Ovary (tissue), 9 donors: Measurements from ENCODE around the gene SLC23A2. TPM values are rescaled to one million over a fixed set of nuclear protein-coding genes. Genes with fewer than 3 reads are reported as not detected.

ENCODE experiments used
- DNase-seq, 5 donors: peaks; one replicate each; pipeline ENCODE4 v3.0.0-alpha.2; 2019 to 2020
- H3K27ac ChIP-seq, 2 donors: fragments of 200-600 bp; one replicate each; pipeline versions ENCODE4 v1.5.1 to v1.8.0; 2019 to 2022
- H3K27me3 ChIP-seq: fragments of 200-600 bp; one replicate; pipeline ENCODE4 v1.8.0; 2022
- H3K36me3 ChIP-seq: fragments of 200-600 bp; sonication (generic); one replicate; pipeline ENCODE4 v1.5.1; 2019
- H3K4me1 ChIP-seq: one replicate; pipeline ENCODE4 v1.8.1; 2013; ENCODE audit warnings: mild to moderate bottlenecking, moderate library complexity; ENCODE audit not compliant: insufficient read depth
- H3K4me3 ChIP-seq: fragments of 200-600 bp; sonication (generic); one replicate; pipeline ENCODE4 v1.5.1; 2017
- H3K9me3 ChIP-seq, 2 donors: fragments of 200-600 bp in 1 of 2; sonication (generic) in 1 of 2; one replicate each; pipeline versions ENCODE4 v1.5.1 to v1.8.1; 2013 to 2019; ENCODE audit warnings: mild to moderate bottlenecking in 1 of 2, moderate library complexity in 1 of 2
- CTCF ChIP-seq, 3 donors: fragments of 450-650 bp in 2 of 3; fragments of 200-600 bp in 1 of 3; IDR thresholded peaks; one replicate each; pipeline versions ENCODE4 v1.5.1 to v1.8.0; 2016 to 2022; ENCODE audit warnings: antibody characterized with exemption in 3 of 3, mild to moderate bottlenecking in 1 of 3
- EP300 ChIP-seq: sonication (generic); formaldehyde crosslinking; IDR thresholded peaks from one replicate; pipeline ENCODE4 v1.6.1; 2017; ENCODE audit warnings: antibody characterized with exemption
- POLR2A ChIP-seq: fragments of 450-650 bp; IDR thresholded peaks from one replicate; pipeline ENCODE4 v1.6.1; 2017; ENCODE audit warnings: antibody characterized with exemption, mild to moderate bottlenecking, moderate library complexity
- WGBS, 3 donors: extraction: QIAGEN DNeasy Blood & Tissue Kit in 1 of 3; methylation state at CpG; one replicate each; pipeline versions ENCODE4 v1.1.5 to v1.1.7; 2013 to 2017; 5-methylcytosine and 5-hydroxymethylcytosine counted together
- intact Hi-C, 4 donors: fragments of 100-400 bp; cut with DNase I; formaldehyde crosslinking; loops; one replicate each; pipeline versions ENCODE4 v1.11.0 to v1.15.1; 2022 to 2023
- polyA plus RNA-seq, 2 donors: library from polyadenylated mRNA; stranded (reverse); fragments of 200-250 nt in 1 of 2; fragments of 350-450 nt in 1 of 2; fragmentation: Illumina TruSeq in 1 of 2; extraction: RNeasy Lipid Tissue Mini Kit (QIAGEN cat#74804) in 1 of 2; gene quantifications; one replicate each; pipeline ENCODE4 v1.2.3, GENCODE V29; 2013 to 2014
- total RNA-seq, 7 donors: library from RNA; depleted of rRNA in 2 of 7; stranded (reverse); fragments of >200 nt in 2 of 7; fragmentation: NEBNext Ultra II Directional in 3 of 7; extraction: Animal tissue kit (Norgen Biotek cat#: 25700) in 3 of 7; gene quantifications; one replicate each; pipeline versions ENCODE4 v1.1.0 to v1.2.4, GENCODE V29; 2016 to 2023
- donor health status: DM: no; HTN: no; CAD: no; lungs with moderate emphysema.
- donor health status: DM: no; HTN: no; CAD: no.
- donor health status: Bipolar disorder and iron deficiency.
- donor health status: DM: yes; HTN: yes; CAD: no.
- donor health status: DM: no; HTN: no; CAD: no.
- donor health status: DM: yes; HTN: yes; CAD: no.

SLC23A2 gene
- total and polyA plus RNA-seq, 9 donors, result 28.7 to 95.6 (median 61.0) TPM

GRCh38 chr20:4912380-4913142 is 88.7 kb downstream of the SLC23A2 start:
- no peak for DNase-seq
- TF ChIP-seq POLR2A (no peak), EP300 (no peak), CTCF (IDR thresholded peaks at IDR 0.05) (no peak)
- no peaks in the 10 kb centered on the region for H3K9me3 ChIP-seq
- H3K4me3 ChIP-seq, result no peak overlapping the region
- H3K36me3 ChIP-seq, result no peaks in the 10 kb centered on the region
- no peaks in the 10 kb centered on the region for H3K27me3 ChIP-seq
- intact Hi-C loops, result no loop called here
- peaks cover 8% of the 10 kb centered on the region for H3K4me1 ChIP-seq
- no peak overlapping the region for H3K27ac ChIP-seq
- 93 to 97% (median 96%) methylated on average over 15 of the region's 15 CpGs for WGBS, 3 donors

GRCh38 chr20:4910951-4911350 is 90.4 kb downstream of the SLC23A2 start:
- no peaks in the 10 kb centered on the region for H3K36me3 ChIP-seq

GRCh38 chr20:4905613-4906012 is 95.7 kb downstream of the SLC23A2 start:
- no peak for DNase-seq
- TF ChIP-seq EP300, result no peak
- TF ChIP-seq CTCF (IDR thresholded peaks at IDR 0.05), result no peak
- no peak for TF ChIP-seq POLR2A
- 27 to 59% (median 28%) methylated on average over 4 of the region's 4 CpGs for WGBS, 3 donors

More at GRCh38 chr20:4910951-4911350, 90.4 kb downstream of the SLC23A2 start:
- Histone ChIP-seq H3K9me3 (no peaks in the 10 kb centered on the region), H3K4me1 (peaks cover under 1% of the 10 kb centered on the region), H3K27ac (no peak overlapping the region), H3K4me3 (no peak overlapping the region), H3K27me3 (no peaks in the 10 kb centered on the region)
- no peak for TF ChIP-seq EP300
- no peak for TF ChIP-seq POLR2A
- no peak for TF ChIP-seq CTCF (IDR thresholded peaks at IDR 0.05)
- intact Hi-C loops, result no loop called here
- WGBS, 3 donors, result 73 to 87% (median 83%) methylated on average over 5 of the region's 5 CpGs
- DNase-seq, result no peak

GRCh38 chr20:4905195-4905594 is 96.1 kb downstream of the SLC23A2 start:
- 79 to 97% (median 87%) methylated on average over 4 of the region's 4 CpGs for whole genome bisulfite sequencing, 3 donors
- Histone ChIP-seq H3K9me3 (no peaks in the 10 kb centered on the region), H3K27ac (no peak overlapping the region), H3K36me3 (no peaks in the 10 kb centered on the region), H3K4me1 (peaks cover 4% of the 10 kb centered on the region), H3K4me3 (no peak overlapping the region), H3K27me3 (no peaks in the 10 kb centered on the region)
- intact Hi-C loops, result no loop called here
- DNase-seq, result no peak
- TF ChIP-seq EP300, result no peak
- TF ChIP-seq CTCF (IDR thresholded peaks at IDR 0.05), result no peak
- TF ChIP-seq POLR2A, result no peak

More at GRCh38 chr20:4905613-4906012, 95.7 kb downstream of the SLC23A2 start:
- no peaks in the 10 kb centered on the region for H3K36me3 ChIP-seq
- intact Hi-C loops, result no loop called here
- H3K4me1 ChIP-seq, result peaks cover 4% of the 10 kb centered on the region
- H3K4me3 ChIP-seq, result no peak overlapping the region
- H3K27me3 ChIP-seq, result no peaks in the 10 kb centered on the region
- no peak overlapping the region for H3K27ac ChIP-seq
- H3K9me3 ChIP-seq, result no peaks in the 10 kb centered on the region
